Vagina (tissue), 2 donors: ENCODE data around the gene MGAT5.

ENCODE experiments used
- CTCF ChIP-seq, 3 experiments: fragments of 450-650 bp in 2 of 3; fragments of 200-600 bp in 1 of 3; sonication (generic) in 1 of 3; IDR thresholded peaks; one replicate each; pipeline ENCODE4 v1.5.1; 2017 to 2019; ENCODE audit warnings: antibody characterized with exemption in 3 of 3, mild to moderate bottlenecking in 2 of 3, moderate library complexity in 2 of 3
- POLR2A ChIP-seq, 2 donors: fragments of 450-650 bp; IDR thresholded peaks; one replicate each; pipeline ENCODE4 v1.6.1; 2017; ENCODE audit warnings: antibody characterized with exemption in 2 of 2, mild to moderate bottlenecking in 2 of 2, moderate library complexity in 2 of 2

- TF ChIP-seq CTCF (IDR thresholded peaks at IDR 0.05) (no peak), POLR2A (IDR thresholded peaks at IDR 0.05) (no peak)
Measured at GRCh38 chr2:134459706-134460406, 206.0 kb downstream of the MGAT5 start.
